GM12878 (cell line): Measurements from ENCODE around the gene ENDOD1. TPM values are rescaled to one million over a fixed set of nuclear protein-coding genes. Genes with fewer than 3 reads are reported as not detected.

ENCODE experiments used
- BHLHE40 ChIP-seq, 2 experiments: fragments of 450-650 bp in 1 of 2; IDR thresholded peaks; 2 replicates each; pipeline ENCODE4 v1.6.1; 2011 to 2017; ENCODE audit warnings: low read depth in 2 of 2, borderline replicate concordance in 1 of 2, improper control_type of control experiment in 1 of 2, low read length in 1 of 2, mild to moderate bottlenecking in 1 of 2
- DPF2 ChIP-seq: fragments of 450-650 bp; IDR thresholded peaks from 2 replicates; pipeline ENCODE4 v1.6.1; 2017; ENCODE audit warnings: mild to moderate bottlenecking
- NR2F1 ChIP-seq: fragments of 450-650 bp; conservative IDR thresholded peaks from 2 replicates; pipeline ENCODE4 v1.6.1; 2017; ENCODE audit warnings: mild to moderate bottlenecking
- POLR2A ChIP-seq: IDR thresholded peaks from 2 replicates; pipeline ENCODE4 v1.6.1; 2011; ENCODE audit warnings: low read depth, mild to moderate bottlenecking, low read length
- RAD21 ChIP-seq: IDR thresholded peaks from 2 replicates; pipeline ENCODE4 v1.6.1; 2011; ENCODE audit warnings: mild to moderate bottlenecking, low read depth, low read length, moderate library complexity; ENCODE audit not compliant: insufficient read depth
- polyA plus RNA-seq, 11 experiments: library from polyadenylated mRNA; depleted of rRNA in 4 of 11; unstranded in 6 of 11; stranded (reverse) in 5 of 11; fragments of >200 nt; fragmentation: Nextera tagmentation in 4 of 11; fragmentation: Illumina TruSeq in 1 of 11; extraction: Ambion mirVana in 4 of 11; extraction: Trizol in 1 of 11; gene quantifications; 1 replicate in 1 of 11; 2 replicates in 10 of 11; pipeline versions ENCODE4 v1.2.1 to v1.2.3, GENCODE V29; 2011 to 2016; ENCODE audit warnings: inconsistent platforms in 2 of 11, missing spikeins in 2 of 11, low read depth in 1 of 11
- total RNA-seq, 4 experiments: library from RNA; depleted of rRNA in 3 of 4; stranded (reverse); fragments of >200 nt in 3 of 4; fragmentation: Illumina TruSeq in 1 of 4; extraction: Trizol in 1 of 4; gene quantifications; 2 replicates each; pipeline versions ENCODE4 v1.2.1 to v1.2.3, GENCODE V29; 2013 to 2021
- TF ChIP-seq, protein P1 (sequence below): IDR thresholded peaks from 2 replicates; pipeline ENCODE4 v1.6.1; 2012; ENCODE audit warnings: improper control_type of control experiment, low read depth, low read length; ENCODE audit not compliant: insufficient replicate concordance
- TF ChIP-seq, protein P2 (sequence below): fragments of 450-650 bp; IDR thresholded peaks from 2 replicates; pipeline ENCODE4 v1.6.1; 2018; ENCODE audit warnings: borderline replicate concordance, mild to moderate bottlenecking; ENCODE audit not compliant: partially characterized antibody

The ENDOD1 gene
- total and polyA plus RNA-seq, 10 of the 15 experiments (the other 5 are each of a cell fraction or from before 2014, with no cell fraction given): 6.0 to 30.0 (median 12.1) TPM

GRCh38 chr11:95093548-95093947 is 3.9 kb downstream of the ENDOD1 start (continued):
- TF ChIP-seq, protein P1, sequence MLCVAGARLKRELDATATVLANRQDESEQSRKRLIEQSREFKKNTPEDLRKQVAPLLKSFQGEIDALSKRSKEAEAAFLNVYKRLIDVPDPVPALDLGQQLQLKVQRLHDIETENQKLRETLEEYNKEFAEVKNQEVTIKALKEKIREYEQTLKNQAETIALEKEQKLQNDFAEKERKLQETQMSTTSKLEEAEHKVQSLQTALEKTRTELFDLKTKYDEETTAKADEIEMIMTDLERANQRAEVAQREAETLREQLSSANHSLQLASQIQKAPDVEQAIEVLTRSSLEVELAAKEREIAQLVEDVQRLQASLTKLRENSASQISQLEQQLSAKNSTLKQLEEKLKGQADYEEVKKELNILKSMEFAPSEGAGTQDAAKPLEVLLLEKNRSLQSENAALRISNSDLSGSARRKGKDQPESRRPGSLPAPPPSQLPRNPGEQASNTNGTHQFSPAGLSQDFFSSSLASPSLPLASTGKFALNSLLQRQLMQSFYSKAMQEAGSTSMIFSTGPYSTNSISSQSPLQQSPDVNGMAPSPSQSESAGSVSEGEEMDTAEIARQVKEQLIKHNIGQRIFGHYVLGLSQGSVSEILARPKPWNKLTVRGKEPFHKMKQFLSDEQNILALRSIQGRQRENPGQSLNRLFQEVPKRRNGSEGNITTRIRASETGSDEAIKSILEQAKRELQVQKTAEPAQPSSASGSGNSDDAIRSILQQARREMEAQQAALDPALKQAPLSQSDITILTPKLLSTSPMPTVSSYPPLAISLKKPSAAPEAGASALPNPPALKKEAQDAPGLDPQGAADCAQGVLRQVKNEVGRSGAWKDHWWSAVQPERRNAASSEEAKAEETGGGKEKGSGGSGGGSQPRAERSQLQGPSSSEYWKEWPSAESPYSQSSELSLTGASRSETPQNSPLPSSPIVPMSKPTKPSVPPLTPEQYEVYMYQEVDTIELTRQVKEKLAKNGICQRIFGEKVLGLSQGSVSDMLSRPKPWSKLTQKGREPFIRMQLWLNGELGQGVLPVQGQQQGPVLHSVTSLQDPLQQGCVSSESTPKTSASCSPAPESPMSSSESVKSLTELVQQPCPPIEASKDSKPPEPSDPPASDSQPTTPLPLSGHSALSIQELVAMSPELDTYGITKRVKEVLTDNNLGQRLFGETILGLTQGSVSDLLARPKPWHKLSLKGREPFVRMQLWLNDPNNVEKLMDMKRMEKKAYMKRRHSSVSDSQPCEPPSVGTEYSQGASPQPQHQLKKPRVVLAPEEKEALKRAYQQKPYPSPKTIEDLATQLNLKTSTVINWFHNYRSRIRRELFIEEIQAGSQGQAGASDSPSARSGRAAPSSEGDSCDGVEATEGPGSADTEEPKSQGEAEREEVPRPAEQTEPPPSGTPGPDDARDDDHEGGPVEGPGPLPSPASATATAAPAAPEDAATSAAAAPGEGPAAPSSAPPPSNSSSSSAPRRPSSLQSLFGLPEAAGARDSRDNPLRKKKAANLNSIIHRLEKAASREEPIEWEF: peak; percentile 45
- TF ChIP-seq DPF2: 0 out of 2 replicates have a peak, but pooled peaks have one; percentile 36
- no peak for TF ChIP-seq NR2F1
- TF ChIP-seq BHLHE40 (IDR thresholded peaks at IDR 0.05; ENCODE audit: borderline replicate concordance in 1 of 2, low read depth in 2 of 2, low read length in 1 of 2): peak in 1 of 2 experiments; percentile 25; a peak in 1 of 4 replicates
- no peak for TF ChIP-seq RAD21
- no peak for TF ChIP-seq POLR2A
- TF ChIP-seq, protein P2, sequence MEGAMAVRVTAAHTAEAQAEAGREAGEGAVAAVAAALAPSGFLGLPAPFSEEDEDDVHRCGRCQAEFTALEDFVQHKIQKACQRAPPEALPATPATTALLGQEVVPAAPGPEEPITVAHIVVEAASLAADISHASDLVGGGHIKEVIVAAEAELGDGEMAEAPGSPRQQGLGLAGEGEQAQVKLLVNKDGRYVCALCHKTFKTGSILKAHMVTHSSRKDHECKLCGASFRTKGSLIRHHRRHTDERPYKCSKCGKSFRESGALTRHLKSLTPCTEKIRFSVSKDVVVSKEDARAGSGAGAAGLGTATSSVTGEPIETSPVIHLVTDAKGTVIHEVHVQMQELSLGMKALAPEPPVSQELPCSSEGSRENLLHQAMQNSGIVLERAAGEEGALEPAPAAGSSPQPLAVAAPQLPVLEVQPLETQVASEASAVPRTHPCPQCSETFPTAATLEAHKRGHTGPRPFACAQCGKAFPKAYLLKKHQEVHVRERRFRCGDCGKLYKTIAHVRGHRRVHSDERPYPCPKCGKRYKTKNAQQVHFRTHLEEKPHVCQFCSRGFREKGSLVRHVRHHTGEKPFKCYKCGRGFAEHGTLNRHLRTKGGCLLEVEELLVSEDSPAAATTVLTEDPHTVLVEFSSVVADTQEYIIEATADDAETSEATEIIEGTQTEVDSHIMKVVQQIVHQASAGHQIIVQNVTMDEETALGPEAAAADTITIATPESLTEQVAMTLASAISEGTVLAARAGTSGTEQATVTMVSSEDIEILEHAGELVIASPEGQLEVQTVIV: no peak
